Muscle layer of duodenum (tissue), 2 donors: ENCODE results near the gene SMARCD2.

Experiments used
- H3K27ac ChIP-seq: one replicate; pipeline ENCODE4 v1.7.0; 2013; ENCODE audit warnings: mild to moderate bottlenecking, low read length
- H3K27me3 ChIP-seq: one replicate; pipeline ENCODE4 v1.7.0; 2013; ENCODE audit warnings: low read depth, mild to moderate bottlenecking, control low read depth, low read length
- H3K36me3 ChIP-seq, 2 donors: one replicate each; pipeline ENCODE4 v1.7.0; 2013; ENCODE audit warnings: low read length in 2 of 2, control low read depth in 1 of 2, mild to moderate bottlenecking in 1 of 2; ENCODE audit not compliant: insufficient read depth in 2 of 2, control insufficient read depth in 1 of 2
- H3K4me1 ChIP-seq, 2 donors: one replicate each; pipeline ENCODE4 v1.7.0; 2013; ENCODE audit warnings: low read length in 2 of 2, mild to moderate bottlenecking in 2 of 2, control low read depth in 1 of 2, moderate library complexity in 1 of 2; ENCODE audit not compliant: insufficient read depth in 2 of 2, control insufficient read depth in 1 of 2
- H3K4me3 ChIP-seq, 2 donors: one replicate each; pipeline ENCODE4 v1.7.0; 2013; ENCODE audit warnings: low read length in 2 of 2, low read depth in 1 of 2, mild to moderate bottlenecking in 1 of 2
- H3K9me3 ChIP-seq, 2 donors: one replicate each; pipeline ENCODE4 v1.7.0; 2013; ENCODE audit warnings: low read length in 2 of 2, control low read depth in 1 of 2, mild to moderate bottlenecking in 1 of 2; ENCODE audit not compliant: control insufficient read depth in 1 of 2
- donor health status: healthy.

SMARCD2 gene

DNA sequence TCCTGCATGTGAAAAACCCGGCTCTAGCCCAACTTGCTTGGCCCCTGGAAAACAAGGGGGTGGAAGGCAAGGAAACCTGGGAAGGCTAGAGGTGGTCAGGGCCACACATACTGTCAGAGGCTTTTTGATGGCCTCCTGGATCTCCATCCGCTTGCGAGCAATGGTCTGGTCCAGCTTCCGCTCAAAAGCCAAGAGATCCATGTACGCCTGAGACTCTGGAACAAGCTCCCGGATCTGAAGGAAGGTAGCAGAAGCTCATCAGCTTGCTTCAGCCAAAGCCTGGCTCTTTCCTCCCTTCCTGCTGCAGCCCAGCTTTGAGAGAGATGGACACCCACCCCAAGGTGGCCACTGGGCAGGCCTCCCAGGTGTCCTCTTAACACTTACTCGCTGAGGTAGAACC is 5.7 kb downstream of the SMARCD2 start:
- no peaks in the 10 kb centered on the region for H3K27me3 ChIP-seq
- no peak overlapping the region for H3K4me3 ChIP-seq
- no peaks in the 10 kb centered on the region for H3K9me3 ChIP-seq
- no peak overlapping the region for H3K27ac ChIP-seq
- H3K4me1 ChIP-seq: peaks cover 11 to 45% of the 10 kb centered on the region in 2 donors
- peaks cover 37 to 58% of the 10 kb centered on the region in 2 donors for H3K36me3 ChIP-seq

- H3K27me3 ChIP-seq: no peaks in the 10 kb centered on the region
- peaks cover 0 to 31% of the 10 kb centered on the region in 2 donors for H3K4me1 ChIP-seq
- H3K4me3 ChIP-seq: no peak overlapping the region
- H3K36me3 ChIP-seq: peaks cover 52 to 70% of the 10 kb centered on the region in 2 donors
- no peak overlapping the region for H3K27ac ChIP-seq
- no peaks in the 10 kb centered on the region for H3K9me3 ChIP-seq
Observed at GRCh38 chr17:63835167-63835720, 7.2 kb downstream of the SMARCD2 start.

DNA sequence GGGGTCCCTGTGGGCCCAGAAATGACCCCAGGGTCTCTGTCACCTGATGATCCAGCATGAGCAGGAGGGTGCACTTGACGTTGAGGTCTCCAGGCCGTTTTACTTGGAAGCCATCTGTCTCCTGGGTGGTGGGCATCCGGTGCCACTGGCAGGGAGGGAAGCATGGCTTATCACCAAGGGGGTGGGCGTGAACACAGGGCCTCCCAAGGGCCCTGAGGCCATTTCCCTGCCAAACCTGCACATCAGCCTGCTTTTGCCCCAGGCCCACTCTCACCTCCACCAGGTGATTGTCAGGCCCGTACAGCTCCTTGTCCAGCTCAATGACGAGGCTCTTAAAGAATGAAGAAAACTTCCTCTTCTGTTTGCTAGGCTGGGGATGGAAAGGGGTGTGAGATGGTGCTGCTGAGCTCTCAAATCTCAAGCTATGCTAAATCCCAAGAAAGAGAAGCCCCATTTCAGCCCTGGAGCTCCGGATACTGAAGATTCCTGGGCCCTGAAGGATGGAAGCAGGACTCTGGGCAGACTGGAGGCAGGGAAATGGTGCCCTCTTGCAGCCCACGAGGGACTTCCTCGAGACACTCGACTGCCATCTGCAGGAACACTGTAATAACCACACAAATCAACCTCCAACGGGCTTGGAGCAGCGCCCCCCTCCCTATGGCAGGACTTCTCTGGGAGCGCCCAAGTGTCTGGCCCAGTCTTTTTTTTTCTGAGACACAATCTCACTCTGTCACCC is 7.9 kb downstream of the SMARCD2 start:
- H3K36me3 ChIP-seq: peaks cover 58 to 76% of the 10 kb centered on the region in 2 donors
- no peak overlapping the region for H3K27ac ChIP-seq
- no peak overlapping the region for H3K4me3 ChIP-seq
- H3K27me3 ChIP-seq: no peaks in the 10 kb centered on the region
- peaks cover 0 to 25% of the 10 kb centered on the region in 2 donors for H3K4me1 ChIP-seq
- no peaks in the 10 kb centered on the region for H3K9me3 ChIP-seq

DNA sequence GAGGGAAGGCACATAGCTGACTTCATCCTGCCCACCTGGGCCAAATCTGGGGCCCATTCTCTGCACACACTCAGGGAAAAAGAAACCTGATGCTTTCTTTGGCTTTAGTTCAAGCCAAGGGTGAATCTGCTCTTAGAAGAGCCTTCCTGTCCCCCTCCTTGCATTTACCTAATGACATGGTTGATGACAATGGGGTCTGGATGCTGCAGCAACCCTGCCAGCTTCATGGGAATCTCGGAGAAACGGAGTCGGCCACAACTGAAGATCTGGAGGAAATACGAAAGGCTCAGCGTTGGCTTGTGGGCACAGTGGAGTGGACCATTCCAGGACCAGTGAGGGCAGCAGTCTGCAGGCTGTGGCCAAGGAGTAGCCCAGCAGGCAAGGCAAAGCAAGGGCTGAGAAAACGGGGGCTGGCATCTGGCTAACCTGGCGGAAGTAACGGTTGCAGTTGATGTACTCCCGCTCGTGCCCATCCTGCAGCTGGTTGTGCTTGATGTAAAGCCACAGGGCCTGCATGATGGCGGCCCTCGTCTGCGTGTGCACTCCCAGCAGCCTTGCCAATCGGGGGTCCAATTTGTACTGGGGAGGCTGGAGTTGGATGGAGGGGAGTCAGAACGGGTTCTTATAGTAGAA is 8.6 kb downstream of the SMARCD2 start:
- Histone ChIP-seq H3K27me3 (no peaks in the 10 kb centered on the region), H3K27ac (no peak overlapping the region), H3K4me1 (peaks cover 0 to 23% of the 10 kb centered on the region in 2 donors), H3K36me3 (peaks cover 62 to 81% of the 10 kb centered on the region in 2 donors), H3K4me3 (no peak overlapping the region), H3K9me3 (no peaks in the 10 kb centered on the region)

GRCh38 chr17:63833026-63833740 is 9.3 kb downstream of the SMARCD2 start:
- no peaks in the 10 kb centered on the region for H3K9me3 ChIP-seq
- peaks cover 2 to 23% of the 10 kb centered on the region in 2 donors for H3K4me1 ChIP-seq
- H3K4me3 ChIP-seq: no peak overlapping the region
- H3K36me3 ChIP-seq: peaks cover 62 to 81% of the 10 kb centered on the region in 2 donors
- H3K27ac ChIP-seq: no peak overlapping the region
- no peaks in the 10 kb centered on the region for H3K27me3 ChIP-seq

GRCh38 chr17:63832455-63832854 is 10.0 kb downstream of the SMARCD2 start:
- Histone ChIP-seq H3K4me3 (no peak overlapping the region), H3K36me3 (peaks cover 62 to 80% of the 10 kb centered on the region in 2 donors), H3K4me1 (peaks cover 4 to 19% of the 10 kb centered on the region in 2 donors), H3K9me3 (no peaks in the 10 kb centered on the region), H3K27ac (no peak overlapping the region), H3K27me3 (no peaks in the 10 kb centered on the region)

- Histone ChIP-seq H3K27me3 (no peaks in the 10 kb centered on the region), H3K4me1 (peaks cover 4 to 16% of the 10 kb centered on the region in 2 donors), H3K27ac (no peak overlapping the region), H3K36me3 (peaks cover 59 to 75% of the 10 kb centered on the region in 2 donors), H3K4me3 (no peak overlapping the region), H3K9me3 (no peaks in the 10 kb centered on the region)
Observed at GRCh38 chr17:63832014-63832413, 10.5 kb downstream of the SMARCD2 start.

GRCh38 chr17:63831505-63831904 is 11.0 kb downstream of the SMARCD2 start:
- peaks cover 54 to 70% of the 10 kb centered on the region in 2 donors for H3K36me3 ChIP-seq
- H3K27ac ChIP-seq: no peak overlapping the region

GRCh38 chr17:63830904-63831491 is 11.5 kb downstream of the SMARCD2 start:
- H3K4me1 ChIP-seq: peaks cover 9 to 21% of the 10 kb centered on the region in 2 donors
- no peaks in the 10 kb centered on the region for H3K27me3 ChIP-seq
- no peak overlapping the region for H3K27ac ChIP-seq
- peaks cover 54 to 66% of the 10 kb centered on the region in 2 donors for H3K36me3 ChIP-seq
- no peaks in the 10 kb centered on the region for H3K9me3 ChIP-seq
- H3K4me3 ChIP-seq: no peak overlapping the region

More at GRCh38 chr17:63831505-63831904, 11.0 kb downstream of the SMARCD2 start:
- H3K4me3 ChIP-seq: no peak overlapping the region
- peaks cover 4 to 16% of the 10 kb centered on the region in 2 donors for H3K4me1 ChIP-seq
- H3K9me3 ChIP-seq: no peaks in the 10 kb centered on the region
- H3K27me3 ChIP-seq: no peaks in the 10 kb centered on the region

GRCh38 chr17:63830278-63830677 is 12.2 kb downstream of the SMARCD2 start:
- Histone ChIP-seq H3K36me3 (peaks cover 54 to 63% of the 10 kb centered on the region in 2 donors), H3K27ac (no peak overlapping the region), H3K4me1 (peaks cover 13 to 24% of the 10 kb centered on the region in 2 donors)

More at GRCh38 chr17:63830278-63830677, 12.2 kb downstream of the SMARCD2 start:
- Histone ChIP-seq H3K4me3 (no peak overlapping the region), H3K9me3 (no peaks in the 10 kb centered on the region), H3K27me3 (no peaks in the 10 kb centered on the region)
